CD4-positive, alpha-beta memory T cell (primary cell): ENCODE measurements around the gene KRT34. TPM values are rescaled to one million over a fixed set of nuclear protein-coding genes. Genes with fewer than 3 reads are reported as not detected.

Source experiments
- CTCF ChIA-PET: fragments of 350-600 bp; sonication (Branson Sonifier 250); formaldehyde crosslinking; loops from one replicate; lab custom pipeline; 2021; ENCODE audit warnings: inconsistent platforms; ENCODE audit not compliant: partially characterized antibody; lab: Charles Lee
- POLR2A ChIA-PET: fragments of 350-600 bp; sonication (Branson Sonifier 250); formaldehyde crosslinking; loops from one replicate; lab custom pipeline; 2021; ENCODE audit not compliant: partially characterized antibody; lab: Charles Lee
- DNase-seq, 5 donors: peaks; one replicate each; pipeline versions ENCODE4 v3.0.0 to v3.0.0-alpha.2; 2020 to 2022; ENCODE audit warnings: mixed read lengths in 1 of 5
- H3K27ac ChIP-seq: one replicate; pipeline ENCODE4 v1.7.0; 2013; ENCODE audit warnings: low read depth, low read length
- H3K27me3 ChIP-seq: 2 replicates; pipeline ENCODE4 v1.7.0; 2013; ENCODE audit warnings: mild to moderate bottlenecking, low read length, moderate library complexity; ENCODE audit not compliant: insufficient read depth
- H3K36me3 ChIP-seq: 2 replicates; pipeline ENCODE4 v1.7.0; 2013; ENCODE audit warnings: mild to moderate bottlenecking, low read length, moderate library complexity; ENCODE audit not compliant: insufficient read depth
- H3K4me1 ChIP-seq: 2 replicates; pipeline ENCODE4 v1.7.0; 2013; ENCODE audit warnings: mild to moderate bottlenecking, low read length, moderate library complexity; ENCODE audit not compliant: insufficient read depth
- H3K4me3 ChIP-seq, 2 donors: one replicate each; pipeline ENCODE4 v1.7.0; 2013; ENCODE audit warnings: low read length in 2 of 2, mild to moderate bottlenecking in 1 of 2
- H3K9me3 ChIP-seq, 2 donors: one replicate each; pipeline ENCODE4 v1.7.0; 2013; ENCODE audit warnings: low read length in 2 of 2, control low read depth in 1 of 2; ENCODE audit not compliant: control insufficient read depth in 1 of 2
- H3K27ac Mint-ChIP-seq, 7 donors: one replicate each; pipeline ENCODE4 v1.8.0; 2020 to 2021; ENCODE audit warnings: mixed read lengths in 7 of 7, mild to moderate bottlenecking in 6 of 7, inconsistent platforms in 3 of 7, moderate library complexity in 3 of 7
- H3K27me3 Mint-ChIP-seq, 2 donors: one replicate each; pipeline ENCODE4 v1.8.0; 2020 to 2021; ENCODE audit warnings: mixed read lengths in 2 of 2
- H3K36me3 Mint-ChIP-seq, 2 donors: one replicate each; pipeline ENCODE4 v1.8.0; 2020 to 2021; ENCODE audit warnings: mixed read lengths in 2 of 2, inconsistent platforms in 1 of 2, mild to moderate bottlenecking in 1 of 2
- H3K4me1 Mint-ChIP-seq, 4 donors: one replicate each; pipeline ENCODE4 v1.8.0; 2020 to 2021; ENCODE audit warnings: mixed read lengths in 4 of 4, mild to moderate bottlenecking in 1 of 4
- H3K4me3 Mint-ChIP-seq, 8 donors: one replicate each; pipeline ENCODE4 v1.8.0; 2020 to 2021; ENCODE audit warnings: mixed read lengths in 8 of 8, mild to moderate bottlenecking in 7 of 8, moderate library complexity in 6 of 8, inconsistent platforms in 3 of 8
- H3K9me3 Mint-ChIP-seq, 8 donors: one replicate each; pipeline ENCODE4 v1.8.0; 2020 to 2021; ENCODE audit warnings: mixed read lengths in 8 of 8, mild to moderate bottlenecking in 5 of 8, inconsistent platforms in 3 of 8, moderate library complexity in 1 of 8
- intact Hi-C: fragments of 100-400 bp; cut with micrococcal nuclease; formaldehyde crosslinking; loops from one replicate; pipeline ENCODE4 v1.15.1; 2023
- polyA plus RNA-seq, 2 donors: library from polyadenylated mRNA; unstranded; fragments of 300-500 nt; fragmentation: Illumina TruSeq; gene quantifications; one replicate each; pipeline ENCODE4 v1.2.3, GENCODE V29; 2021
- total RNA-seq, 2 experiments: library from RNA; stranded (reverse); gene quantifications; one replicate each; pipeline ENCODE4 v1.2.3, GENCODE V29; 2021

KRT34 gene
- total and polyA plus RNA-seq, 4 experiments from 2014 or later = not detected

DNA sequence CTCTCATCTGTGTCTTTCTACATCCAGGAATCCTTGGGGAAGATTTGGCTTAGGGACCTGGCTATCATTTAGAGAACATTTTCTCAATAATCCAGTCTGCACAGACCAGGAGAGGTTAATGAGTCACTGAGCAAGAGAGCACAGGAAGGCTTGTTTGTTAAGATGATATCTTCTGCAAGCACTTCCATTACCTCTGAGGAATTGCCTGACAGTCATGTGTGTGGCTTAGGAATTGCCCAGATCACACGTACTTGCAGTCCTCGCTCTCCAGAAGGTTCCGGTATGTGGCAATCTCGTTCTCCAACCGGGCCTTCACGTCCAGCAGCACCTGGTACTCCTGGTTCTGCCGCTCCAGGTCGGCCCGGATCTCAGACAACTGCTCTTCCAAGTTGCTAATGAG is 39.0 kb upstream of the KRT34 start:
- Mint-ChIP-seq H3K4me1 (peaks cover 10 to 28% (median 12%) of the 10 kb centered on the region in 4 donors), H3K9me3 (no peaks in the 10 kb centered on the region), H3K27me3 (no peaks in the 10 kb centered on the region), H3K36me3 (no peaks in the 10 kb centered on the region), H3K27ac (peak overlapping the region in 2 of 7 donors; percentile 32 to 39), H3K4me3 (no peak overlapping the region)
- ChIA-PET CTCF (no interaction called here), POLR2A (no interaction called here)
- intact Hi-C loops = no loop called here
- Histone ChIP-seq H3K27me3 (no peaks in the 10 kb centered on the region), H3K27ac (no peak overlapping the region), H3K4me3 (no peak overlapping the region), H3K36me3 (no peaks in the 10 kb centered on the region), H3K4me1 (peaks cover 6% of the 10 kb centered on the region), H3K9me3 (no peaks in the 10 kb centered on the region)
- no peak for DNase-seq

DNA sequence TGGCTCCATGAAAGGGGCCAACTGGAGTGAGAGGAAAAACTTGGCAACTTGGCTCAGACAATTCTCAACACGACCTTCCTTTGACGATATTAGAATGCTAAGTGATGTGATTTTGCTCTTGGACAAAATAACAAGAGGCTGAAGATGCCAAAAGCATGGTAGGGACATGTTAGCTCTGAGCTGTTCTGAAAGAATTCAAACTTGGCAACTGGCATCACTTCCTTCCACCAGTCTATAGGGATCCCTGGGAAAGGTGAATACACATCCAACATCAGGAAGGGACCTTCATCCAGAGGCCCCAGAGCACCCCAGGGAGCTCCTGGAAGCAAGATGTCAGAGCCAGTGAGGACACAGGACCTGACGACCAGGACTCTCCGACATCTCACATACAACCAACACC is 38.0 kb upstream of the KRT34 start:
- no peak for DNase-seq
- no peak overlapping the region for H3K27ac Mint-ChIP-seq
- no peak overlapping the region for H3K4me3 Mint-ChIP-seq
- no peaks in the 10 kb centered on the region for H3K36me3 Mint-ChIP-seq
- peaks cover 10 to 26% (median 13%) of the 10 kb centered on the region in 4 donors for H3K4me1 Mint-ChIP-seq
- H3K4me1 ChIP-seq = peaks cover 6% of the 10 kb centered on the region
- H3K9me3 ChIP-seq = no peaks in the 10 kb centered on the region
- H3K9me3 Mint-ChIP-seq = no peaks in the 10 kb centered on the region
- no peaks in the 10 kb centered on the region for H3K36me3 ChIP-seq
- H3K27me3 Mint-ChIP-seq = no peaks in the 10 kb centered on the region
- CTCF ChIA-PET = no interaction called here
- POLR2A ChIA-PET = no interaction called here
- no peak overlapping the region for H3K27ac ChIP-seq
- intact Hi-C loops = no loop called here
- H3K4me3 ChIP-seq = no peak overlapping the region
- H3K27me3 ChIP-seq = no peaks in the 10 kb centered on the region

DNA sequence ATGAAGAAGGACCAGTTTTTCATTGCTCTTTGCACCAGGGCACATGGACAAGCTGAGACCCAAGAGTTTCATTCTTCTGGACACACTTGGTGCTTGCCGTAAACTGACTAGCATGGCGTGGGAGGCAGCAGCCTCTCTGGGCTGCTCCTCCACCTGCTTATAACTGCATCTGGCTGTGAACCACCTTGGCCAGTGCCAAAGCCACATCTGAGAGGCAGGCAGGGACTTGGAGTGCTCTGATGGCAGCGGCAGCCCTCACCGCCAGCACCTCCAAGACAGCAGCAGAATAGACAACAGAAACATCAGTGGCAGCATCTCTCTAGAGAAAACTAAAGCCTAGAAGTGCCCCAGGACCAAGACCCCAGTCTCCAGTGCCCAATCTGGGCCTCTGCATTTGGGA is 37.6 kb upstream of the KRT34 start:
- Mint-ChIP-seq H3K36me3 (no peaks in the 10 kb centered on the region), H3K27ac (peak overlapping the region in 1 of 7 donors; percentile 75), H3K4me3 (peak overlapping the region in 1 of 8 donors; percentile 9), H3K9me3 (no peaks in the 10 kb centered on the region), H3K27me3 (no peaks in the 10 kb centered on the region), H3K4me1 (peaks cover 10 to 24% (median 13%) of the 10 kb centered on the region in 4 donors)
- no peak overlapping the region for H3K4me3 ChIP-seq
- peak in 2 of 5 donors; percentile 5 to 16 for DNase-seq
- ChIA-PET CTCF (no interaction called here), POLR2A (no interaction called here)
- no peak overlapping the region for H3K27ac ChIP-seq
- H3K27me3 ChIP-seq = no peaks in the 10 kb centered on the region
- H3K9me3 ChIP-seq = no peaks in the 10 kb centered on the region
- peaks cover 6% of the 10 kb centered on the region for H3K4me1 ChIP-seq
- H3K36me3 ChIP-seq = no peaks in the 10 kb centered on the region
- intact Hi-C loops = no loop called here

DNA sequence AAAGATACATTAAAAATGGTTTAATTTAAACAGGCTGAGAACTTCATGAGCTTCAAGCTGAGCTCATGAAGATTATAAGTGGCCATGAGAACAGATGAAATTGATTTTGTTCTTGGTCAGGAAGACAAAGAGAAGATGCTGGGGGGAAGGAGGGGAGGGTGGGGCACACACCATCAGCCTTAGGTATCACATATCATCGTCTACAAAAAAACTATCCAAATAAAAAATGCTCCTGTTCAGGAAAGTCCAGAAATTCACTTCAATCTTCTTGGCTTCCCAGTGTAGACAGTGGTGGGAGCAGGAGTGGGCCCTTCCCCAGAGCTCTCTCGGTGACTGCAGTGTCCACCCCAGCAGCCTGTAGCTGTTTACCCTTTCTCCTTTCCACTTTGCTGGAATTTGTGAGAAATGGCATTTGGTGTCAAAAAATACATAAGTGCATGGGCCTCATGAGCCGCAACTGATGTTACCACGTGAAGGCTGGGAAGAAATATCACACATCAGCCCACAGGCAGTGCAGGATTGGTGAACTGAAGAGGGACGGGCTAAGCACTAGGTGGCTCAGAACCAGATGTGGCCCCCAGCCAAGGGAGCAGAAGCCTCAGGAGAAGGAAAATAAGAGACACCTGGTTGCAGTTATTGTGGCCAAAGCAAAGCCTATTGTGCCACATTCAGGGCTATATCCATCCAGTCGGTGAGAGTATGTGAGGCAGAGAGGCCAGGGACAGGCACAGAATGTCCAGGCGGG is 36.2 kb upstream of the KRT34 start:
- Histone ChIP-seq H3K4me1 (peaks cover 6% of the 10 kb centered on the region), H3K9me3 (no peaks in the 10 kb centered on the region), H3K27ac (no peak overlapping the region), H3K4me3 (no peak overlapping the region), H3K27me3 (no peaks in the 10 kb centered on the region), H3K36me3 (no peaks in the 10 kb centered on the region)
- Mint-ChIP-seq H3K9me3 (no peaks in the 10 kb centered on the region), H3K27ac (peak overlapping the region in 2 of 7 donors; percentile 31 to 43), H3K36me3 (no peaks in the 10 kb centered on the region), H3K4me3 (no peak overlapping the region), H3K27me3 (no peaks in the 10 kb centered on the region), H3K4me1 (peaks cover 10 to 24% (median 13%) of the 10 kb centered on the region in 4 donors)
- ChIA-PET CTCF (interaction anchor here (0.9 to 1.7 kb wide), 3 partner anchors 10 to 66 kb away, joined by 3 to 5 read pairs (median 5); no protein-coding TSS in a partner anchor), POLR2A (no interaction called here)
- DNase-seq = no peak
- intact Hi-C loops = no loop called here

DNA sequence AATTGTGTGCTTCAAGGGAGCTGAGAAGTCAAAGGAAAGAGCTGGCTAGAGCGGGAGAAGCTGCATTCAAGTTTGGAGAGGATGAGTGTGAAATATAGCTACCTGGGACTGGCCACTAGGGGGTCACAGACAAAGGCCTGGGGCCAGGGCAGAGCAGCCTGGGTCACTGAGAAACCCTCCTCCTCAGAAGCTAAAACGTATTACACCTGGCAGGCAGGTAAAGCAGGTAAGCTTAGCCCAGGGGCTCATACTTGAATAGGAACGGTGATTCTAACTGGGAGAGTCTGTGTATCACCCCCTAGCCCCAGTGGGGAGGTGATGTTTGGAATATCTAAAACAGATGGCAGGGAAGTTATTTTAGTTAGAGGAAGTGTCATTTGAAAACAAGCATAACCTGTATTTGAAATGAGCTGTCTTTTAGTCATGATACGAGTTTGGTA is 35.5 kb upstream of the KRT34 start:
- no peaks in the 10 kb centered on the region for H3K36me3 ChIP-seq
- H3K4me1 ChIP-seq = peaks cover 6% of the 10 kb centered on the region
- no peaks in the 10 kb centered on the region for H3K9me3 Mint-ChIP-seq
- H3K27me3 Mint-ChIP-seq = peaks cover 0 to 2% of the 10 kb centered on the region in 2 donors
- intact Hi-C loops = no loop called here
- no peak for DNase-seq
- POLR2A ChIA-PET = no interaction called here
- no peaks in the 10 kb centered on the region for H3K27me3 ChIP-seq
- H3K4me3 ChIP-seq = no peak overlapping the region
- peaks cover 10 to 19% (median 13%) of the 10 kb centered on the region in 4 donors for H3K4me1 Mint-ChIP-seq
- H3K9me3 ChIP-seq = no peaks in the 10 kb centered on the region
- no peak overlapping the region for H3K27ac ChIP-seq
- CTCF ChIA-PET = interaction anchor here (0.9 to 1.7 kb wide), 2 partner anchors 10 to 12 kb away, joined by 5 read pairs; no protein-coding TSS in a partner anchor
- peak overlapping the region in 4 of 7 donors; percentile 26 to 70 (median 40) for H3K27ac Mint-ChIP-seq
- H3K4me3 Mint-ChIP-seq = no peak overlapping the region
- no peaks in the 10 kb centered on the region for H3K36me3 Mint-ChIP-seq

DNA sequence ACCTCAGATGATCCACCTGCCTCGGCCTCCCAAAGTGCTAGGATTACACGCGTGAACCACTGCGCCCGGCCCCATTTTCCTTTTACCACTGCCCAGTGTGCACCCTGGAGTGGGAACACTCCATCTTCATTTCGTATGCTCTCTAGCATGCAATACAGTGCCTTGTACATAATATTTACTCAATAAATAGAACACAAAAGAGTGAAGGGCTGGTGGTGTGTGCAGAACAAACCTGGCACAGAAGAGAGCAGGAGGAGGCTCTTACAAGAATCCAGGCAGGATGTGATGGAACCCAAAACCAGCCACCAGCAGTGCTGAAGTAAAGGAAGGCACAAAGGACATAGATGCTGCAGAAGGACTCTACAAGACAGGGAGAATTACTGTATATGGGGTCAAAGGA is 35.0 kb upstream of the KRT34 start:
- POLR2A ChIA-PET = no interaction called here
- peak overlapping the region in 2 of 7 donors; percentile 47 to 70 for H3K27ac Mint-ChIP-seq

DNA sequence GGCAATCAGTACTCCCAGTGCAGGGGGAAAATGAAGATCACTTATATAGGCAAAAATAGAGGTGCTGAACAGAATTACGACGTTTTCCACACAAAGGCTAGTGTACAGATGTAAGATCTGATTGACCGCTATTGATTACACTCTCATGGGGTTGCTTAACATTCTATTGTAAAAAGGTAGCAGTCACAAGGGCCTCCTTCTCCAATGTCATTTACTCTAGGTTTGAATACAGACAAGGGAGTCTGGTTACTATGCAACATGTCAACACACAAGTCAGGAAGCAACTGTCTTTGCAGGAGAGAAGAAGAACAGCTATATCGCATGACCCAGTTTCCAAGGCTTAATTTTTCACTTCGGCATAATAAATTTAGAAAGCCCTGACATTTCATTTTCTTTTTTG is 34.4 kb upstream of the KRT34 start:
- Mint-ChIP-seq H3K27me3 (peaks cover 0 to 2% of the 10 kb centered on the region in 2 donors), H3K9me3 (no peaks in the 10 kb centered on the region), H3K4me1 (peaks cover 10 to 19% (median 13%) of the 10 kb centered on the region in 4 donors), H3K36me3 (no peaks in the 10 kb centered on the region), H3K4me3 (no peak overlapping the region), H3K27ac (no peak overlapping the region)
- H3K9me3 ChIP-seq = no peaks in the 10 kb centered on the region
- intact Hi-C loops = no loop called here
- H3K27ac ChIP-seq = no peak overlapping the region
- ChIA-PET POLR2A (no interaction called here), CTCF (no interaction called here)
- H3K4me1 ChIP-seq = peaks cover 6% of the 10 kb centered on the region
- no peaks in the 10 kb centered on the region for H3K27me3 ChIP-seq
- H3K4me3 ChIP-seq = no peak overlapping the region
- no peaks in the 10 kb centered on the region for H3K36me3 ChIP-seq
- no peak for DNase-seq

More for the DNA sequence above, 35.0 kb upstream of the KRT34 start:
- Histone ChIP-seq H3K4me3 (no peak overlapping the region), H3K9me3 (no peaks in the 10 kb centered on the region), H3K36me3 (no peaks in the 10 kb centered on the region), H3K4me1 (peaks cover 6% of the 10 kb centered on the region), H3K27me3 (no peaks in the 10 kb centered on the region), H3K27ac (no peak overlapping the region)
- H3K4me1 Mint-ChIP-seq = peaks cover 10 to 19% (median 13%) of the 10 kb centered on the region in 4 donors
- DNase-seq = no peak
- H3K27me3 Mint-ChIP-seq = peaks cover 0 to 2% of the 10 kb centered on the region in 2 donors
- H3K4me3 Mint-ChIP-seq = no peak overlapping the region
- intact Hi-C loops = no loop called here
- no peaks in the 10 kb centered on the region for H3K9me3 Mint-ChIP-seq
- CTCF ChIA-PET = interaction anchor here (1.7 kb wide), 1 partner anchor 12 kb away, joined by 5 read pairs; no protein-coding TSS in a partner anchor
- no peaks in the 10 kb centered on the region for H3K36me3 Mint-ChIP-seq
